Liver (tissue), 9 donors: ENCODE results near the gene ZNF180. TPM values are rescaled to one million over a fixed set of nuclear protein-coding genes. Genes with fewer than 3 reads are reported as not detected.

Source experiments
- DNase-seq: peaks from one replicate; pipeline ENCODE4 v3.0.0-alpha.2; 2017; ENCODE audit warnings: low spot score
- H3K27ac ChIP-seq, 2 donors: one replicate each; pipeline ENCODE4 v1.7.0; 2013; ENCODE audit warnings: inconsistent platforms in 2 of 2, low read length in 2 of 2, control low read depth in 1 of 2, low read depth in 1 of 2, mild to moderate bottlenecking in 1 of 2
- H3K27me3 ChIP-seq, 4 donors: one replicate each; pipeline versions ENCODE4 v1.6.1 to v1.7.0; 2013; ENCODE audit warnings: low read length in 3 of 4, inconsistent platforms in 1 of 4, mild to moderate bottlenecking in 1 of 4, moderate library complexity in 1 of 4; ENCODE audit not compliant: control insufficient read depth in 4 of 4, insufficient read depth in 4 of 4
- H3K36me3 ChIP-seq, 4 donors: one replicate each; pipeline versions ENCODE4 v1.6.1 to v1.7.0; 2013; ENCODE audit warnings: low read length in 3 of 4, mild to moderate bottlenecking in 3 of 4, low read depth in 1 of 4, moderate library complexity in 1 of 4; ENCODE audit not compliant: control insufficient read depth in 4 of 4, insufficient read depth in 3 of 4
- H3K4me1 ChIP-seq, 4 donors: one replicate each; pipeline versions ENCODE4 v1.6.1 to v1.7.0; 2013; ENCODE audit warnings: low read length in 3 of 4, mild to moderate bottlenecking in 3 of 4, moderate library complexity in 1 of 4; ENCODE audit not compliant: control insufficient read depth in 4 of 4, insufficient read depth in 4 of 4
- H3K4me3 ChIP-seq, 3 donors: one replicate each; pipeline versions ENCODE4 v1.6.1 to v1.7.0; 2013; ENCODE audit warnings: low read length in 3 of 3, control low read depth in 1 of 3, low read depth in 1 of 3, mild to moderate bottlenecking in 1 of 3
- H3K9ac ChIP-seq, 2 donors: one replicate each; pipeline ENCODE4 v1.7.0; 2013; ENCODE audit warnings: low read length in 2 of 2, mild to moderate bottlenecking in 2 of 2, moderate library complexity in 2 of 2, control low read depth in 1 of 2, low read depth in 1 of 2
- H3K9me3 ChIP-seq, 4 donors: one replicate each; pipeline versions ENCODE4 v1.6.1 to v1.7.0; 2013; ENCODE audit warnings: low read length in 3 of 4; ENCODE audit not compliant: control insufficient read depth in 4 of 4
- CTCF ChIP-seq: fragments of 150-350 bp; IDR thresholded peaks from 2 replicates; pipeline ENCODE4 v1.5.1; 2017; ENCODE audit warnings: improper control_type of control experiment, low read depth, low read length; ENCODE audit not compliant: missing input control
- EGR1 ChIP-seq, 2 donors: IDR thresholded peaks; 2 replicates each; pipeline ENCODE4 v1.6.1; 2016 to 2018; ENCODE audit warnings: antibody characterized with exemption in 2 of 2, low read depth in 2 of 2
- FOXA1 ChIP-seq: IDR thresholded peaks from 2 replicates; pipeline ENCODE4 v1.6.1; 2016; ENCODE audit warnings: antibody characterized with exemption
- HNF4A ChIP-seq, 2 donors: conservative IDR thresholded peaks; 2 replicates each; pipeline ENCODE4 v1.6.1; 2016; ENCODE audit warnings: antibody characterized with exemption in 2 of 2, mild to moderate bottlenecking in 2 of 2
- HNF4G ChIP-seq: IDR thresholded peaks from 2 replicates; pipeline ENCODE4 v1.6.1; 2016; ENCODE audit warnings: antibody characterized with exemption
- RAD21 ChIP-seq, 2 donors: IDR thresholded peaks; 2 replicates each; pipeline ENCODE4 v1.6.1; 2016; ENCODE audit warnings: antibody characterized with exemption in 2 of 2, mild to moderate bottlenecking in 2 of 2
- REST ChIP-seq: IDR thresholded peaks from 2 replicates; pipeline ENCODE4 v1.6.1; 2016; ENCODE audit warnings: antibody characterized with exemption, mild to moderate bottlenecking
- SP1 ChIP-seq: IDR thresholded peaks from 2 replicates; pipeline ENCODE4 v1.6.1; 2018; ENCODE audit warnings: antibody characterized with exemption, mild to moderate bottlenecking
- TAF1 ChIP-seq: conservative IDR thresholded peaks from 2 replicates; pipeline ENCODE4 v1.6.1; 2016; ENCODE audit warnings: antibody characterized with exemption, mild to moderate bottlenecking
- YY1 ChIP-seq: IDR thresholded peaks from 2 replicates; pipeline ENCODE4 v1.6.1; 2016; ENCODE audit warnings: antibody characterized with exemption, mild to moderate bottlenecking
- ZBTB33 ChIP-seq: IDR thresholded peaks from 2 replicates; pipeline ENCODE4 v1.6.1; 2016; ENCODE audit warnings: antibody characterized with exemption
- WGBS: extraction: QIAGEN DNeasy Blood & Tissue Kit; methylation state at CpG from one replicate; pipeline ENCODE4 v1.1.7; 2013; 5-methylcytosine and 5-hydroxymethylcytosine counted together
- polyA plus RNA-seq, 2 donors: library from polyadenylated mRNA; stranded (reverse) in 1 of 2; unstranded in 1 of 2; fragments of 200-250 nt in 1 of 2; fragments of >200 nt in 1 of 2; fragmentation: Nextera tagmentation in 1 of 2; extraction: Ambion mirVana in 1 of 2; gene quantifications; one replicate each; pipeline versions ENCODE4 v1.2.1 to v1.2.3, GENCODE V29; 2013 to 2015
- total RNA-seq, 2 donors: library from RNA; depleted of rRNA; stranded (reverse); fragments of >200 nt; gene quantifications; one replicate each; pipeline ENCODE4 v1.2.3, GENCODE V29; 2014
- donor health status: healthy.
- donor health status: healthy.
- donor health status: healthy.
- donor health status: healthy.
- donor health status: healthy.

The ZNF180 gene
- total and polyA plus RNA-seq, 4 donors: 2.0 to 7.6 (median 4.3) TPM

GRCh38 chr19:44515031-44515430, 14.7 kb upstream of the ZNF180 start:
- Histone ChIP-seq H3K27me3 (no peaks in the 10 kb centered on the region), H3K36me3 (no peaks in the 10 kb centered on the region), H3K4me1 (no peaks in the 10 kb centered on the region), H3K9me3 (peaks cover 0 to 8% (median 2%) of the 10 kb centered on the region in 4 donors), H3K9ac (no peak overlapping the region), H3K27ac (no peak overlapping the region), H3K4me3 (no peak overlapping the region)
- whole genome bisulfite sequencing: 83% methylated on average over 3 of the region's 3 CpGs
- no peak for DNase-seq
- TF ChIP-seq EGR1 (IDR thresholded peaks at IDR 0.05; ENCODE audit: low read depth in 2 of 2) (no peak), RAD21 (IDR thresholded peaks at IDR 0.05) (no peak), FOXA1 (no peak), REST (no peak), HNF4A (conservative IDR thresholded peaks at IDR 0.05) (no peak), TAF1 (no peak), HNF4G (no peak), YY1 (no peak)

GRCh38 chr19:44512326-44513298, 12.3 kb upstream of the ZNF180 start:
- TF ChIP-seq ZBTB33: no peak
- no peak for TF ChIP-seq YY1
- TF ChIP-seq RAD21 (IDR thresholded peaks at IDR 0.05): peak; percentile 26 to 32
- TF ChIP-seq SP1: no peak
- peak; percentile 95 for TF ChIP-seq REST
- TF ChIP-seq CTCF: peak; percentile 12
- H3K4me1 ChIP-seq: no peaks in the 10 kb centered on the region
- H3K27me3 ChIP-seq: no peaks in the 10 kb centered on the region
- no peak overlapping the region for H3K4me3 ChIP-seq
- no peak overlapping the region for H3K27ac ChIP-seq
- peaks cover 0 to 8% (median under 1%) of the 10 kb centered on the region in 4 donors for H3K9me3 ChIP-seq
- no peaks in the 10 kb centered on the region for H3K36me3 ChIP-seq
- peak; percentile 76 for DNase-seq
- WGBS: 32% methylated on average over 12 of the region's 12 CpGs
- no peak overlapping the region for H3K9ac ChIP-seq
